GM12872 (cell line): ENCODE data around the gene TCHH.

ENCODE experiments used
- CTCF ChIP-seq: IDR thresholded peaks from 3 replicates; pipeline ENCODE4 v1.5.1; 2011; ENCODE audit warnings: low read depth, mild to moderate bottlenecking, low read length, moderate library complexity; ENCODE audit not compliant: insufficient read depth

Gene TCHH

DNA sequence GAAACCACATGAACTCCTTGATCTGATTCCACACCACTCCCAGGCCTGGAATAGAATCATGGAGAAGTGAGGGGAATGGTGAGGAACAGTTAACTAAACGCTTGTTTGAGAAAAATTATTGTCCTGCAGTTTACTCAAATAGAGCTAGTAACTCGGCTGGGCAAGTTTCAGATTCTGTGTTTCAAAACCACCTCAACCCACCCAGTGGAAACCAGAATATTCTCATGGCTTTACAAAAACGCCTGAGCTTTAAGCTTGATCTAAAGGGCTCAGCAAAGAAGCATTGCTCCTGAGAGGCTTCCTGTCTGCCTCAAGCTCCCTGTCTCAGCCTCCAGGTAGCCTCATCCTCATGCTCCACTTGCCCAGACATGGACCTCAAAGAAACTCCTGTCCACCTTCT, 42.9 kb downstream of the TCHH start:
- no peak for TF ChIP-seq CTCF

DNA sequence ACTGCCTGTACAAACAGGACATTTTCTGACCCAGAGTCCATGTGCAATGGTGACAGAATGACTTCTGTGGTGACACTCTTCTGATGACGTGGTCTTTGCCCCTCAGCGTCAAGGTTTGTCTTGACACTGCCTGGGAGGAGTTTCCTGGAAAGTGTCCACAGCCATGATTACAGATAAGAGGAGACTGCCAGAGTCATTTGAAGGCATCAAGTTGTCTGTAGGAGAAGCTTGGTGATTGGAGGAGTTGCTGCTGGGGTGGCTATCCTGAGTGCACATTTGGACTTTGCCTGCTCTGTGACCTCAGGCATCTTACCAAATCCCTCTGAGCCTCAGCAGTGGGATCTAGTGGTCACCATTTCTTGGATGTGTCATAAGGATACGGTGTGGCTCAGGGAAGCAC, 44.1 kb downstream of the TCHH start:
- no peak for TF ChIP-seq CTCF

- TF ChIP-seq CTCF, result no peak
Measured at GRCh38 chr1:152067929-152068328, 47.3 kb downstream of the TCHH start.

GRCh38 chr1:152067150-152067549, 48.1 kb downstream of the TCHH start:
- TF ChIP-seq CTCF, result no peak

DNA sequence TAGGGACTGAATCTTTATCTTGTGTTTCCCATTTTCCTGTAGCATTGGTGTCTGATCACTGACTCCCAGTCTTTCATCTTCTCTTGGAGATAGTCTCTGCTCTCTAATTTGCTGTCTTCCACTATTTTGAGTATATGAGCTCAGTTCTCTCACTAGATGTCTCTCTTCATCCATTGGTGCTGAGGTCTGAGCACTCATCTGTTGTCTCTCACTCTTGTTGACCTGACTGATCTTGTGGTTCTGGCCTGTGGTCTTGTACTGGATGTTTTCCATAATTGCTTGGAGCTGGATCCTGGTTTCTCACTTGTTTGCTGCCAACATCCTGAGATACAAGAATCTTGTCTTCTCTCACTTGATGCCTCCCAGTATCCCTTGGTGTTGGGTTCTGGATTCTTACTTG, 53.3 kb downstream of the TCHH start:
- TF ChIP-seq CTCF, result no peak
